ENCODE data around the gene PRKACB.

DNA sequence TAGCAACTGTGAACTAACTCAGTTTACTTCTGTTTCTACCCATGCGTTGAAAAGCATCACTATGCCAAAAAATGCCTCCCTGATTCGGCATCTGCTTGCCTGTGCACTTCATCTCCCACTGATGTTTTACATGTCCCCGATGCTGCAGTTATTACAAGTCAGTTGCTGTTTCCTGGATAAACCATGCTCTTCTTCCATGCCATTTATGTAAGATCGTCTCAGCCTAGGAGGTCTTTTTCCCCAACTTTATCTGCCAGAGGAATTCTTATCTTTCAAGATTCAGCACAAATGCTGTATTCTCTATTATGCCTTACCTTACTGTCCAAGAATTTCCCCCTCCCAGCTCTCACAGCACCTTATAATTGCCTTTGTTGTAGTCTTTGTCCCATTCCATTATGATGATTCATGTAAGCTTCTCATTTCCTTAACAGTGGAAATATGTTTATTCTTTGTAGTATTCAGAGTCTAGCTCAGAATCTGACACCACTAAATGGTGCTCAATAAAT is 30.0 kb downstream of the PRKACB start:
- TF ChIP-seq ZNF274 (IDR thresholded peaks at IDR 0.05; ENCODE audit: low read depth, low read length) (no peak), EGR1 (IDR thresholded peaks at IDR 0.05; ENCODE audit: low read depth) (0 out of 2 replicates have a peak, but pooled peaks have one; percentile 40), EZH2 (IDR thresholded peaks at IDR 0.05) (no peak), CTCF (IDR thresholded peaks at IDR 0.05 in 2 of 3, conservative IDR thresholded peaks at IDR 0.05 in 1 of 3; ENCODE audit: borderline replicate concordance in 1 of 3, insufficient read depth in 1 of 3, low read depth in 2 of 3, low read length in 2 of 3) (no peak), JUND (IDR thresholded peaks at IDR 0.05) (peak; percentile 98), POLR2A (IDR thresholded peaks at IDR 0.05; ENCODE audit: borderline replicate concordance, extremely low read depth, insufficient read depth, insufficient read length) (no peak)

Measured in HCT116 (cell line).